Fibroblast of skin of back (primary cell): ENCODE data around the gene SLC13A4.
"Not testable (repeated sequence)": the region's sequence is repeated elsewhere in the genome, so short reads cannot be mapped to it uniquely, and the experiment has no call there.

Experiments
- DNase-seq: peaks from one replicate; pipeline ENCODE4 v3.0.0-alpha.2; 2013

Gene SLC13A4

GRCh38 chr7:135661311-135662122 lies 66.5 kb downstream of the SLC13A4 start:
- DNase-seq, result no peak

- no peak for DNase-seq
These were observed 68.7 kb downstream of the SLC13A4 start for GRCh38 chr7:135659159-135659846.

- DNase-seq, result no peak
These were observed 69.4 kb downstream of the SLC13A4 start for GRCh38 chr7:135658564-135658963.

GRCh38 chr7:135653340-135654080 lies 74.5 kb downstream of the SLC13A4 start:
- DNase-seq, result no peak

- peak; percentile 88 for DNase-seq
These were observed 77.0 kb downstream of the SLC13A4 start for GRCh38 chr7:135650831-135651573.

GRCh38 chr7:135648235-135648634 lies 79.8 kb downstream of the SLC13A4 start:
- no peak for DNase-seq

- DNase-seq, result no peak
These were observed 80.2 kb downstream of the SLC13A4 start for GRCh38 chr7:135647755-135648154.

GRCh38 chr7:135645296-135645904 lies 82.6 kb downstream of the SLC13A4 start:
- peak; percentile 42 for DNase-seq

- DNase-seq, result no peak
These were observed 83.3 kb downstream of the SLC13A4 start for GRCh38 chr7:135644729-135645128.

- no peak for DNase-seq
These were observed 83.8 kb downstream of the SLC13A4 start for GRCh38 chr7:135644154-135644553.

- DNase-seq, result not testable (repeated sequence)
These were observed 88.3 kb downstream of the SLC13A4 start for GRCh38 chr7:135639690-135640089.

GRCh38 chr7:135634191-135634878 lies 93.7 kb downstream of the SLC13A4 start:
- no peak for DNase-seq
